Prostate gland (tissue), 2 donors: ENCODE measurements around the gene KIAA0825.

Experiments used
- POLR2A ChIP-seq: fragments of 450-650 bp; IDR thresholded peaks from one replicate; pipeline ENCODE4 v1.6.1; 2016; ENCODE audit warnings: antibody characterized with exemption, mild to moderate bottlenecking
- POLR2AphosphoS5 ChIP-seq: sonication (generic); formaldehyde crosslinking; IDR thresholded peaks from one replicate; pipeline ENCODE4 v1.6.1; 2017; ENCODE audit warnings: antibody characterized with exemption
- TF ChIP-seq, protein P1 (sequence below), 4 experiments: fragments of 200-600 bp in 2 of 4; fragments of 450-650 bp in 2 of 4; sonication (generic) in 2 of 4; IDR thresholded peaks; 1 replicate in 3 of 4; 2 replicates in 1 of 4; pipeline ENCODE4 v1.5.1; 2016 to 2019; ENCODE audit warnings: antibody characterized with exemption in 4 of 4, mild to moderate bottlenecking in 2 of 4, moderate library complexity in 2 of 4

GRCh38 chr5:94627191-94627590, 8.8 kb upstream of the KIAA0825 start:
- TF ChIP-seq, protein P1, sequence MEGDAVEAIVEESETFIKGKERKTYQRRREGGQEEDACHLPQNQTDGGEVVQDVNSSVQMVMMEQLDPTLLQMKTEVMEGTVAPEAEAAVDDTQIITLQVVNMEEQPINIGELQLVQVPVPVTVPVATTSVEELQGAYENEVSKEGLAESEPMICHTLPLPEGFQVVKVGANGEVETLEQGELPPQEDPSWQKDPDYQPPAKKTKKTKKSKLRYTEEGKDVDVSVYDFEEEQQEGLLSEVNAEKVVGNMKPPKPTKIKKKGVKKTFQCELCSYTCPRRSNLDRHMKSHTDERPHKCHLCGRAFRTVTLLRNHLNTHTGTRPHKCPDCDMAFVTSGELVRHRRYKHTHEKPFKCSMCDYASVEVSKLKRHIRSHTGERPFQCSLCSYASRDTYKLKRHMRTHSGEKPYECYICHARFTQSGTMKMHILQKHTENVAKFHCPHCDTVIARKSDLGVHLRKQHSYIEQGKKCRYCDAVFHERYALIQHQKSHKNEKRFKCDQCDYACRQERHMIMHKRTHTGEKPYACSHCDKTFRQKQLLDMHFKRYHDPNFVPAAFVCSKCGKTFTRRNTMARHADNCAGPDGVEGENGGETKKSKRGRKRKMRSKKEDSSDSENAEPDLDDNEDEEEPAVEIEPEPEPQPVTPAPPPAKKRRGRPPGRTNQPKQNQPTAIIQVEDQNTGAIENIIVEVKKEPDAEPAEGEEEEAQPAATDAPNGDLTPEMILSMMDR (IDR thresholded peaks at IDR 0.05): no peak
- TF ChIP-seq POLR2AphosphoS5 (no peak), POLR2A (no peak)
